ENCODE measurements around the gene EFNA2. TPM values are rescaled to one million over a fixed set of nuclear protein-coding genes. Genes with fewer than 3 reads are reported as not detected.

The EFNA2 gene
- total and polyA plus RNA-seq, 2 of the 8 experiments (the other 6 are each of a cell fraction or from before 2014, with no cell fraction given) = 4.0 to 7.0 TPM

DNA sequence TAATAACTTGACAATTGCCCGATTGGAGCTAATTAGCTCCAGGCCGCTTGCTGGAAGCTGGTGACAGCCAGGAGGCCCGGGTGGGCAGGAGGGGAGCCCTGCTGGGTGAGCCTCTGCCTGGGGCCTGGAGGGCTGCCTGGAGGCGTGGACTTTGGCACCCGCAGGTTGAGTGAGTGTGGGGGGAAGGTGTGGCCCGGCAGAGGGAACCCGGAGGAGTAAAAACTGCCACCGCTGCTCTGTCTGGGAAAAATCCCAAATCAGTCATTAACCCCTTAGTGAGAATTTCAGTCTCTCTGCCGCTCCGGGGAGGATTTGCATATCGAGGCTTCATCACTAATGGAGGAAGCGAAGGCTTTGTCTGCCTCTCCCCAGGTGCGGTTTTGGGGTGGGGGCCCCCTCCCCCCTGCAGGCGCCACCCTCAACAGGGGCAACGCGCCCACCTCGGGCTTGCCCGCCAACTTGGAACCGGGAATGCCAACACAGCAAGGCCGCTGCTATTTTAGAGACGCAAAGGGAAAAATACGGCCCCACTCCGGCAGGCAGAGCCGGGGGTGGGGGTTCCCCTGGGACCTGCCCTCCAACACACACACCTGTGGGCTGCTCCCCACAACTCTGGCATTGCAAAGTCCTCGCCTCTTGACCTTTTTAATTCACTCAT lies 6.2 kb downstream of the EFNA2 start (continued):
- TF ChIP-seq HDAC6 (IDR thresholded peaks at IDR 0.05; ENCODE audit: low read depth, low read length) (no peak), EP300 (IDR thresholded peaks at IDR 0.05; ENCODE audit: borderline replicate concordance in 1 of 2, low read depth in 2 of 2, low read length in 2 of 2) (no peak), JUND (IDR thresholded peaks at IDR 0.05; ENCODE audit: low read length) (no peak), CHD1 (IDR thresholded peaks at IDR 0.05; ENCODE audit: low read depth, low read length) (no peak)
- TF ChIP-seq, protein P1, sequence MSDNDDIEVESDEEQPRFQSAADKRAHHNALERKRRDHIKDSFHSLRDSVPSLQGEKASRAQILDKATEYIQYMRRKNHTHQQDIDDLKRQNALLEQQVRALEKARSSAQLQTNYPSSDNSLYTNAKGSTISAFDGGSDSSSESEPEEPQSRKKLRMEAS (IDR thresholded peaks at IDR 0.05) = no peak
